ENCODE results near the gene R3HDML.
A peak's percentile ranks its signal among the peaks of the same experiment; 100 is the strongest.

DNA sequence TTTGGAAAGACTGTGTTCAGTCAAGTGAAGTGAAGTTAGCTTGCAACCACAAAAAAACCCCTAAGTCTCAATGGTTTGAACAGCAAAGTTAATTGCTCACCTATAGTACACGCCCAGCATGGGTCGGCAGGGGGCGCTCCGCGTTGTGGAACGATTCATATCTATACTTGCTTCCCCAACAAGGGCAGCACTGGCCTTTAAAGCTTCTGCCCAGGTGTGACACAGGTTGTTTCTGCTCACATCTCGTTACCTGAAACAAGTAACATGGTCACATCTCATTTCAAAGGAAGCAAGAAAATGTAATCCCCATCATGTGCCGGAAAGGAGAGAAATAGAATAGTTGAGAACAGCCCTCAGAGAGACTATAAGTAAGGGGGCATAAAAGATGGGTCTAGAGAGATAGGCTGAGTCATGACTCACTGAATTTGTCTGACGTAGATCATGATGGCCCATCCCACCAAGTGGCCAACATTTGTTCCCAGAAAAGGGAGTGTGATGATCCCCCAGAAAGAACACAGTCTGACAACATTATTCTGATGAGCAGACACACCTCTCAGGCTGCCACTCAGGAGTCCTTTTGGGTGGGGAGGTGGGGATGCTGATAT lies 47.7 kb downstream of the R3HDML start:
- TF ChIP-seq POLR2A (IDR thresholded peaks at IDR 0.05) (no peak), POLR2AphosphoS5 (IDR thresholded peaks at IDR 0.05) (no peak), CTCF (IDR thresholded peaks at IDR 0.05) (peak; percentile 32 to 80 (median 56)), EP300 (IDR thresholded peaks at IDR 0.05) (no peak)
